ENCODE measurements around the gene MEF2D. TPM values are rescaled to one million over a fixed set of nuclear protein-coding genes. Genes with fewer than 3 reads are reported as not detected.

MEF2D gene
- total RNA-seq, 1 experiment from 2014 or later, result 18.7 TPM

- WGBS (ENCODE audit: extremely low coverage, insufficient read length, low lambda C conversion rate), result no CpG with 5 or more reads among the region's 9 CpGs
Observed at GRCh38 chr1:156537027-156537426, 36.5 kb upstream of the MEF2D start.

More at GRCh38 chr1:156537027-156537426, 36.5 kb upstream of the MEF2D start:
- H4K20me1 ChIP-seq (ENCODE audit: control insufficient read depth, insufficient read depth, insufficient read length), result no peaks in the 10 kb centered on the region
- no peak for DNase-seq
- no peaks in the 10 kb centered on the region for H3K27me3 ChIP-seq (ENCODE audit: insufficient read depth, low read length)
- no peak overlapping the region for H3K23ac ChIP-seq (ENCODE audit: insufficient read length, low read depth, low read length)
- no peak overlapping the region for H2AFZ ChIP-seq (ENCODE audit: low read length)
- no peak overlapping the region for H2BK15ac ChIP-seq (ENCODE audit: low read depth, low read length)
- no peaks in the 10 kb centered on the region for H3K79me2 ChIP-seq (ENCODE audit: insufficient read depth, low read length)
- H2BK20ac ChIP-seq (ENCODE audit: low read depth, low read length, poor library complexity, severe bottlenecking), result no peak overlapping the region
- no peaks in the 10 kb centered on the region for H3K23me2 ChIP-seq (ENCODE audit: insufficient read length, low read depth, low read length, poor library complexity, severe bottlenecking)
- TF ChIP-seq CTCF (conservative IDR thresholded peaks at IDR 0.05), result no peak
- H3K4me2 ChIP-seq (ENCODE audit: insufficient read depth, insufficient read length, low read length), result no peak overlapping the region
- H4K5ac ChIP-seq (ENCODE audit: insufficient read length, low read depth, low read length), result no peak overlapping the region
- no peak overlapping the region for H3K56ac ChIP-seq (ENCODE audit: insufficient read length, low read depth, low read length)
- no peaks in the 10 kb centered on the region for H3K27me3 Mint-ChIP-seq (ENCODE audit: low read depth)
- peaks cover 3 to 9% of the 10 kb centered on the region in 2 experiments; a peak in 2 of 4 replicates for H3K4me1 Mint-ChIP-seq
- no peaks in the 10 kb centered on the region for H3K9me3 Mint-ChIP-seq
- H3K36me3 Mint-ChIP-seq (ENCODE audit: insufficient read depth in 1 of 3, low read depth in 3 of 3), result peaks cover 30 to 86% (median 82%) of the 10 kb centered on the region in 3 experiments
- H2BK5ac ChIP-seq (ENCODE audit: insufficient read length, low read length), result no peak overlapping the region
- no peaks in the 10 kb centered on the region for H3K9me3 ChIP-seq (ENCODE audit: control insufficient read depth, low read depth, low read length)
- no peaks in the 10 kb centered on the region for H3K79me1 ChIP-seq (ENCODE audit: insufficient read depth, low read depth, low read length, poor library complexity, severe bottlenecking)
- no peak overlapping the region for H2BK12ac ChIP-seq (ENCODE audit: insufficient read length, low read depth, low read length)
- no peak overlapping the region for H3T11ph ChIP-seq (ENCODE audit: low read length)
- no peak overlapping the region for H3K4ac ChIP-seq (ENCODE audit: low read depth, low read length)
- H2AK5ac ChIP-seq (ENCODE audit: insufficient read length, low read length), result no peak overlapping the region
- H3K4me3 Mint-ChIP-seq, result no peak overlapping the region
- no peak overlapping the region for H3K14ac ChIP-seq (ENCODE audit: insufficient read depth, low read length)
- no peak overlapping the region for H4K8ac ChIP-seq (replicated peaks; ENCODE audit: insufficient read length, low read depth, low read length)
- H4K91ac ChIP-seq (ENCODE audit: insufficient read length, low read depth, low read length), result no peak overlapping the region
- no peak overlapping the region for H3K9ac ChIP-seq (ENCODE audit: extremely low read depth, insufficient read length, low read length)
- H3K27ac ChIP-seq (ENCODE audit: insufficient read length, low read depth, low read length), result no peak overlapping the region
- H3K4me1 ChIP-seq (ENCODE audit: insufficient read depth, low read length), result no peaks in the 10 kb centered on the region
- no peak overlapping the region; a peak in 1 of 7 replicates for H3K27ac Mint-ChIP-seq
- H2BK120ac ChIP-seq (ENCODE audit: low read depth, low read length, poor library complexity, severe bottlenecking), result no peak overlapping the region
- H3K18ac ChIP-seq (ENCODE audit: insufficient read length, low read depth, low read length), result no peak overlapping the region
